GM12878 (cell line): ENCODE measurements around the gene CACTIN. TPM values are rescaled to one million over a fixed set of nuclear protein-coding genes. Genes with fewer than 3 reads are reported as not detected.

Experiments used
- ATAC-seq: fragments of 200-7000 bp; cut with Tn5 transposase; 3 replicates; pipeline ENCODE4 v1.9.1; 2020; ENCODE audit warnings: mild to moderate bottlenecking, moderate library complexity
- BruUV-seq: library from RNA; stranded (reverse); fragments of 400-500 nt; replicated peaks from 2 replicates; lab custom pipeline; 2021; lab: Mats Ljungman, UMichigan
- CTCF ChIA-PET: fragments of 300-600 bp; sonication (Branson Sonifier 250); formaldehyde crosslinking; extraction: SDS; loops from one replicate; lab custom pipeline; 2021; ENCODE audit warnings: inconsistent platforms; lab: Yijun Ruan, JAX
- POLR2A ChIA-PET: fragments of 350-600 bp; formaldehyde crosslinking; extraction: SDS; loops from one replicate; lab custom pipeline; 2021; ENCODE audit warnings: inconsistent platforms; lab: Charles Lee
- RAD21 ChIA-PET: fragments of 300-600 bp; sonication (Branson Sonifier 250); formaldehyde crosslinking; loops from one replicate; lab custom pipeline; 2023; ENCODE audit warnings: antibody characterized with exemption; ENCODE audit not compliant: unreplicated experiment; lab: Charles Lee
- SMC1A ChIA-PET: fragments of 300-600 bp; sonication (Branson Sonifier 250); formaldehyde crosslinking; loops from one replicate; lab custom pipeline; 2023; ENCODE audit not compliant: unreplicated experiment, uncharacterized antibody; lab: Charles Lee
- DNase-seq: peaks from one replicate; pipeline ENCODE4 v3.0.0-alpha.2; 2011; ENCODE audit warnings: low read depth, low spot score
- FAIRE-seq: peaks from 3 replicates; lab custom pipeline; 2011; peaks lifted over from hg19 to GRCh38; lab: Jason Lieb, UNC
- H2AFZ ChIP-seq: 2 replicates; pipeline ENCODE4 v1.6.0; 2011; ENCODE audit warnings: low read depth, low read length, control low read depth; ENCODE audit not compliant: control insufficient read depth
- H3K27ac ChIP-seq: 2 replicates; pipeline ENCODE4 v1.5.1; 2011; ENCODE audit warnings: control low read depth; ENCODE audit not compliant: control insufficient read depth, insufficient read depth
- H3K27me3 ChIP-seq, 2 experiments: replicated peaks in 1 of 2; 2 replicates each; pipeline versions ENCODE4 v1.6.0 to v1.6.1; 2011; ENCODE audit warnings: low read length in 1 of 2; ENCODE audit not compliant: control insufficient read depth in 2 of 2, insufficient read depth in 2 of 2
- H3K36me3 ChIP-seq, 2 experiments: 2 replicates each; pipeline ENCODE4 v1.5.1; 2011; ENCODE audit warnings: low read length in 1 of 2; ENCODE audit not compliant: control insufficient read depth in 2 of 2, insufficient read depth in 2 of 2
- H3K4me1 ChIP-seq: 2 replicates; pipeline ENCODE4 v1.6.1; 2011; ENCODE audit warnings: mild to moderate bottlenecking, low read length, moderate library complexity, mixed read lengths; ENCODE audit not compliant: control insufficient read depth, insufficient read depth
- H3K4me2 ChIP-seq: 2 replicates; pipeline ENCODE4 v1.6.0; 2011; ENCODE audit warnings: control low read depth; ENCODE audit not compliant: control insufficient read depth, insufficient read depth
- H3K4me3 ChIP-seq: fragments of 200-600 bp; sonication (generic); 2 replicates; pipeline ENCODE4 v1.5.1; 2016
- H3K79me2 ChIP-seq: 2 replicates; pipeline ENCODE4 v1.6.0; 2011; ENCODE audit warnings: low read length; ENCODE audit not compliant: control insufficient read depth, insufficient read depth
- H3K9ac ChIP-seq: 2 replicates; pipeline ENCODE4 v1.8.0; 2011; ENCODE audit warnings: low read length, control low read depth, mixed read lengths; ENCODE audit not compliant: control insufficient read depth, insufficient read depth
- H3K9me3 ChIP-seq: replicated peaks from 3 replicates; pipeline ENCODE4 v1.5.1; 2011; ENCODE audit warnings: mild to moderate bottlenecking, low read length; ENCODE audit not compliant: control insufficient read depth, insufficient read depth
- H4K20me1 ChIP-seq: 2 replicates; pipeline ENCODE4 v1.6.0; 2011; ENCODE audit not compliant: control insufficient read depth, insufficient read depth
- BCL3 ChIP-seq: IDR thresholded peaks from 2 replicates; pipeline ENCODE4 v1.6.1; 2011; ENCODE audit warnings: borderline replicate concordance, low read depth, mild to moderate bottlenecking, moderate library complexity, low read length; ENCODE audit not compliant: insufficient read depth, poor library complexity, severe bottlenecking
- CBFB ChIP-seq: IDR thresholded peaks from 2 replicates; pipeline ENCODE4 v1.6.1; 2016; ENCODE audit warnings: antibody characterized with exemption, low read depth
- HDGF ChIP-seq: fragments of 450-650 bp; IDR thresholded peaks from 2 replicates; pipeline ENCODE4 v1.6.1; 2016; ENCODE audit warnings: antibody characterized with exemption
- IRF5 ChIP-seq: fragments of 450-650 bp; IDR thresholded peaks from 2 replicates; pipeline ENCODE4 v1.6.1; 2017; ENCODE audit warnings: borderline replicate concordance
- LARP7 ChIP-seq: fragments of 450-650 bp; IDR thresholded peaks from 2 replicates; pipeline ENCODE4 v1.6.1; 2017; ENCODE audit warnings: mild to moderate bottlenecking
- MEF2A ChIP-seq: IDR thresholded peaks from 2 replicates; pipeline ENCODE4 v1.6.1; 2011; ENCODE audit warnings: low read depth, mild to moderate bottlenecking, low read length, moderate library complexity; ENCODE audit not compliant: insufficient read depth
- TARDBP ChIP-seq: IDR thresholded peaks from 2 replicates; pipeline ENCODE4 v1.6.1; 2016; ENCODE audit warnings: borderline replicate concordance
- USF2 ChIP-seq: IDR thresholded peaks from 2 replicates; pipeline ENCODE4 v1.6.1; 2011; ENCODE audit warnings: low read depth, low read length, improper control_type of control experiment, borderline replicate concordance
- ZBTB33 ChIP-seq: fragments of 450-650 bp; IDR thresholded peaks from 2 replicates; pipeline ENCODE4 v1.6.1; 2017; ENCODE audit warnings: mild to moderate bottlenecking
- ZSCAN29 ChIP-seq: fragments of 450-650 bp; IDR thresholded peaks from 2 replicates; pipeline ENCODE4 v1.6.1; 2017; ENCODE audit warnings: mild to moderate bottlenecking, moderate library complexity
- WGBS: methylation state at CpG from one replicate; pipeline ENCODE4 v1.1.6; 2016; ENCODE audit warnings: low lambda C conversion rate; ENCODE audit not compliant: insufficient replicate concordance, insufficient coverage; ENCODE audit errors: missing lambda C conversion rate; 5-methylcytosine and 5-hydroxymethylcytosine counted together
- in situ Hi-C: fragments of 300-500 bp; cut with MboI; formaldehyde crosslinking; loops from 9 replicates; pipeline ENCODE4 v1.14.3; 2018; ENCODE audit warnings: mixed read lengths
- intact Hi-C: fragments of 100-400 bp; cut with micrococcal nuclease; formaldehyde crosslinking; loops from one replicate; pipeline ENCODE4 v1.14.2; 2022; ENCODE audit not compliant: unreplicated experiment
- polyA plus RNA-seq, 11 experiments: library from polyadenylated mRNA; depleted of rRNA in 4 of 11; unstranded in 6 of 11; stranded (reverse) in 5 of 11; fragments of >200 nt; fragmentation: Nextera tagmentation in 4 of 11; fragmentation: Illumina TruSeq in 1 of 11; extraction: Ambion mirVana in 4 of 11; extraction: Trizol in 1 of 11; gene quantifications; 1 replicate in 1 of 11; 2 replicates in 10 of 11; pipeline versions ENCODE4 v1.2.1 to v1.2.3, GENCODE V29; 2011 to 2016; ENCODE audit warnings: inconsistent platforms in 2 of 11, missing spikeins in 2 of 11, low read depth in 1 of 11
- total RNA-seq, 4 experiments: library from RNA; depleted of rRNA in 3 of 4; stranded (reverse); fragments of >200 nt in 3 of 4; fragmentation: Illumina TruSeq in 1 of 4; extraction: Trizol in 1 of 4; gene quantifications; 2 replicates each; pipeline versions ENCODE4 v1.2.1 to v1.2.3, GENCODE V29; 2013 to 2021

The CACTIN gene
- total and polyA plus RNA-seq, 10 of the 15 experiments (the other 5 are each of a cell fraction or from before 2014, with no cell fraction given), result 0.40 to 31.4 (median 12.5) TPM

- DNase-seq (no peak), ATAC-seq (no peak), FAIRE-seq (no peak)
- BruUV-seq, result no TSS peak
- CTCF ChIA-PET, result no interaction called here
- WGBS, result 92% methylated on average over 25 of the region's 28 CpGs
- SMC1A ChIA-PET, result no interaction called here
- POLR2A ChIA-PET, result no interaction called here
- in situ Hi-C loops (no loop called here), intact Hi-C loops (no loop called here)
- H3K79me2 ChIP-seq, result no peaks in the 10 kb centered on the region
- H3K36me3 ChIP-seq, result no peaks in the 10 kb centered on the region; a peak in 1 of 4 replicates
- RAD21 ChIA-PET, result no interaction called here
- no peaks in the 10 kb centered on the region for H3K27me3 ChIP-seq
- H3K9ac ChIP-seq, result no peak overlapping the region
- no peaks in the 10 kb centered on the region for H3K9me3 ChIP-seq
- no peaks in the 10 kb centered on the region for H3K4me1 ChIP-seq
- H3K4me3 ChIP-seq, result no peak overlapping the region
- no peak overlapping the region for H3K4me2 ChIP-seq
- H2AFZ ChIP-seq, result no peak overlapping the region
- TF ChIP-seq ZSCAN29 (no peak), BCL3 (peak; percentile 60)
- H4K20me1 ChIP-seq, result no peaks in the 10 kb centered on the region
- no peak overlapping the region for H3K27ac ChIP-seq
Observed at GRCh38 chr19:3643674-3644313, 17.2 kb upstream of the CACTIN start.

GRCh38 chr19:3642987-3643673 lies 16.5 kb upstream of the CACTIN start:
- ChIA-PET SMC1A (no interaction called here), RAD21 (no interaction called here)
- 96% methylated on average over 34 of the region's 36 CpGs for WGBS
- ATAC-seq, result no peak
- TF ChIP-seq LARP7, result no peak
- no peak for TF ChIP-seq ZBTB33
- TF ChIP-seq TARDBP, result no peak
- no peak for TF ChIP-seq IRF5
- TF ChIP-seq MEF2A, result no peak
- TF ChIP-seq CBFB, result no peak
- no peak for TF ChIP-seq HDGF
- TF ChIP-seq USF2, result no peak
- no peak for TF ChIP-seq ZSCAN29
- TF ChIP-seq, all 136 proteins: peak for 0
- DNase-seq (no peak), FAIRE-seq (no peak)
- ChIA-PET POLR2A (no interaction called here), CTCF (no interaction called here)
- Histone ChIP-seq H2AFZ (no peak overlapping the region), H3K9ac (no peak overlapping the region), H3K36me3 (no peaks in the 10 kb centered on the region; a peak in 1 of 4 replicates), H3K4me1 (no peaks in the 10 kb centered on the region), H3K27ac (no peak overlapping the region), H3K4me3 (no peak overlapping the region), H3K4me2 (no peak overlapping the region), H3K27me3 (no peaks in the 10 kb centered on the region), H3K9me3 (no peaks in the 10 kb centered on the region), H4K20me1 (no peaks in the 10 kb centered on the region), H3K79me2 (no peaks in the 10 kb centered on the region)
- in situ Hi-C loops, result no loop called here
- intact Hi-C loops, result no loop called here
- no TSS peak for BruUV-seq
